ENCODE data around the gene PZP. TPM values are rescaled to one million over a fixed set of nuclear protein-coding genes. Genes with fewer than 3 reads are reported as not detected.

Gene PZP
- total and polyA plus RNA-seq, 8 donors, result 0.03 to 0.38 (median 0.05) TPM; not detected in 5

DNA sequence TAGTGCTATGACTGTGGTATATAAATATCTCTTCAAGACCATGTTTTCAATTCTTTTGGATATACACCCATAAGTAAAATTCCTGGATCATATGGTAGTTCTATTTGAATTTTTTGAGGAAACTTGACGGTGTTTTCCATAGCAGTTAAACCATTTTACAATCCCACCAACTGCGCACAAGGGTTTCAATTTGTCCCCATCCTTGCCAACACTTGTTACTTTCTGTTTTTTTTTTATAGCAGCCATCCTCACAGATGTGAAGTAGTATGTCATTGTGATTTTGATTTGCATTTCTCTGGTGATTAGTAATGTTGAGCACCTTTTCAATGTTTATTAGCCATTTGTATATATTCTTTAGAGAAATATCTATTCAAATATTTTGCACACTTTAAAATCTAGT, 78.0 kb downstream of the PZP start:
- intact Hi-C loops (cut with DNase I), result no loop called here
- peaks cover 0 to 14% (median 13%) of the 10 kb centered on the region in 3 donors for H3K4me1 ChIP-seq
- no peak for ATAC-seq
- no peak overlapping the region for H3K4me3 ChIP-seq
- H3K27ac ChIP-seq, result no peak overlapping the region
- TF ChIP-seq, protein P1, sequence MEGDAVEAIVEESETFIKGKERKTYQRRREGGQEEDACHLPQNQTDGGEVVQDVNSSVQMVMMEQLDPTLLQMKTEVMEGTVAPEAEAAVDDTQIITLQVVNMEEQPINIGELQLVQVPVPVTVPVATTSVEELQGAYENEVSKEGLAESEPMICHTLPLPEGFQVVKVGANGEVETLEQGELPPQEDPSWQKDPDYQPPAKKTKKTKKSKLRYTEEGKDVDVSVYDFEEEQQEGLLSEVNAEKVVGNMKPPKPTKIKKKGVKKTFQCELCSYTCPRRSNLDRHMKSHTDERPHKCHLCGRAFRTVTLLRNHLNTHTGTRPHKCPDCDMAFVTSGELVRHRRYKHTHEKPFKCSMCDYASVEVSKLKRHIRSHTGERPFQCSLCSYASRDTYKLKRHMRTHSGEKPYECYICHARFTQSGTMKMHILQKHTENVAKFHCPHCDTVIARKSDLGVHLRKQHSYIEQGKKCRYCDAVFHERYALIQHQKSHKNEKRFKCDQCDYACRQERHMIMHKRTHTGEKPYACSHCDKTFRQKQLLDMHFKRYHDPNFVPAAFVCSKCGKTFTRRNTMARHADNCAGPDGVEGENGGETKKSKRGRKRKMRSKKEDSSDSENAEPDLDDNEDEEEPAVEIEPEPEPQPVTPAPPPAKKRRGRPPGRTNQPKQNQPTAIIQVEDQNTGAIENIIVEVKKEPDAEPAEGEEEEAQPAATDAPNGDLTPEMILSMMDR (IDR thresholded peaks at IDR 0.05), result no peak
- H3K36me3 ChIP-seq, result no peaks in the 10 kb centered on the region
- FAIRE-seq, result no peak
- no peak for DNase-seq
- no peaks in the 10 kb centered on the region for H3K9me3 ChIP-seq
- 71 to 97% methylated on average over 2 of the region's 2 CpGs for WGBS, 2 donors
- H3K27me3 ChIP-seq, result no peaks in the 10 kb centered on the region

DNA sequence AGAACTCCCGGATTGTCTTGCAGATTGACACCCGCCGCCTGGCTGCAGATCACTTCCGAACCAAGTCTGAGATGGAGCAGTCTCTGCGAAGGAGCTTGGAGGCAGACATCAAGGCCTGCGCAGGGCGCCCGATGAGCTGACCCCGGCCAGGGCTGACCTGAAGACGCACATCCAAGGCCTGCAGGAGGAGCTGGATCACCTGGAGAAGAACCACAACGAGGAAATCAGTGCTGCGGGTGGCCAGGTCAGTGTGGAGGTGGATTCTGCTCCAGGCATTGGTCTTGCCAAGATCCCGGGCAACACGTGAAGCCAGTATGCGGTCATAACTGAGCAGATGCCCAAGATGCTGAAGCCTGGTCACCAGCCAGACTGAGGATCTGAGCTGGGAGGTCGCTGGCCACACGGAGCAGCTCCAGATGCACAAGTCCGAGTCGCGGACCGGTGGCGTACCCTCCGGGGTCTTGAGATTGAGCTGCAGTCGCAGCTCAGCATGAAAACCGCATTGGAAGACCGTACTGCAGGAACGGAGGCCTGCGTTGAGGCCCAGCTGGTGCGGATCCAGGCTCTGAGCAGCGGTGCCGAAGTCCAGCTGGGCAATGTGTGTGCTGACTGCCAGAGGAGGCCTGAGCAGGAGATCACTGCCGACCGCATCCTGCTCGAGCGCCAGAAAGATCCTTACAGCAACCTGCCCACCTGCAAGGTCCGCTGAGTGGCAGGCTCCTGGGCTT, 80.1 kb downstream of the PZP start:
- Histone ChIP-seq H3K27ac (no peak overlapping the region), H3K9me3 (no peaks in the 10 kb centered on the region), H3K36me3 (no peaks in the 10 kb centered on the region), H3K4me1 (peaks cover 0 to 10% (median 8%) of the 10 kb centered on the region in 3 donors), H3K4me3 (no peak overlapping the region), H3K27me3 (no peaks in the 10 kb centered on the region)
- WGBS, 2 donors, result 95% methylated on average over 36 of the region's 36 CpGs
- peak in 2 of 6 donors; percentile 18 to 42 for DNase-seq
- intact Hi-C loops (cut with DNase I), result no loop called here
- TF ChIP-seq, protein P1 (IDR thresholded peaks at IDR 0.05), result no peak
- ATAC-seq, result no peak
- no peak for FAIRE-seq

DNA sequence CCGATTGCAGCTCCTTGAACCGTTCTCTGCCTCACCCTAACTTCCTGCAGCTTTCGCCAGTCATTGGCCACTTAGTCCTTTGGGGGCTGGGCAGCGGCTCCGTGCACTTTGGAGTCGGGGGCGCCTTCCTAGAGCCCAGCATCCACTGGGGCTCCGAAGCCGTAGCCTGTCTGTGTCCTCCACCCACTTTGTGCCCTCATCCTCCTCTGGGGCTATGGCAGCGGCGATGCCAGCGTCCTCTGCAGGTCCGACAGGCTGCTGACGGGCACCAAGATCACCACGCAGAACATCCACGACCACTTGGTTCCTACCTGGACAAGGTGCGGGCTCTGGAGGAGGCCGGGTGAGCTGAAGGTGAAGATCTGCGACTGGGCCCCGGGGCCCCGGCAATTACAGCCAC, 80.7 kb downstream of the PZP start:
- intact Hi-C loops (cut with DNase I), result no loop called here
- FAIRE-seq, result no peak
- no peak for ATAC-seq
- DNase-seq, result peak in 1 of 6 donors; percentile 45
- H3K36me3 ChIP-seq, result no peaks in the 10 kb centered on the region
- no peaks in the 10 kb centered on the region for H3K27me3 ChIP-seq
- no peak overlapping the region for H3K27ac ChIP-seq
- H3K4me3 ChIP-seq, result no peak overlapping the region
- H3K9me3 ChIP-seq, result no peaks in the 10 kb centered on the region
- 95 to 97% methylated on average over 21 of the region's 21 CpGs for WGBS, 2 donors
- peaks cover 0 to 4% (median 3%) of the 10 kb centered on the region in 3 donors for H3K4me1 ChIP-seq
- TF ChIP-seq, protein P1 (IDR thresholded peaks at IDR 0.05), result no peak

DNA sequence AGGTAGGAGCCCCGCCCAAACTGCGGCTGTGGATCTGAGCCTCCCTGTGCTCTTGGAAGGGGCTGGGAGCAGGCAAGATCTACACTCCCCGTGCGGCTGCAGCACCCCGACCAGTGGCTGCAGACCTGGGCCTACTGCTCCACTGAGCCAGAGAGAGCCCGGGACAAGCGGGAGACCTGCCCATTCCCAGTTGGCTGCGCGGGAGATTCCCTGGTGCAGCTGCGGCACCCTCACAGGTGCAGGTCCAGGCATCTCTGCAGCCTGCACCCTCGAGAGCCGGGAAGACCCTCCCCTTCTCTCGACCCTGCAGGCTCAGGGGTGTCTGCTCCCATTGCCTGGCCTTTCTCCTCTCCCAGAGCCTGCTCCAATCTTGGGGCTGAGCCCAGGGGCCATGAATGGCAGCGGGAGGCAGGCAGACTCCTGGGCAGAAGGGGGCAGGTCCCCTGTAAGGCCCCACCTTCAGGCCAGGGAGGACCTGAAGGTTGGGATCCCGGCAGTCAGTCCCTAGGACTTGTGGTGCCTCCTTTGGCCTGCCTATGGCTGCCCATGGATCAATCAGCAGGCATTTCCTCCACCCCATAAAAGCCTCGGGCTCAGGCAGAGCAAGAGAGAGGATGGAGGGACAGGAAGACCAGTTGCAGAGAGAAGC, 83.7 kb downstream of the PZP start:
- peak in 1 of 6 donors; percentile 53 for DNase-seq
- intact Hi-C loops (cut with DNase I), result no loop called here
- H3K27ac ChIP-seq, result no peak overlapping the region
- H3K36me3 ChIP-seq, result no peaks in the 10 kb centered on the region
- no peak for FAIRE-seq
- no peak for ATAC-seq
- H3K27me3 ChIP-seq, result no peaks in the 10 kb centered on the region
- no peak overlapping the region for H3K4me3 ChIP-seq
- 93% methylated on average over 16 of the region's 16 CpGs for WGBS, 2 donors
- H3K4me1 ChIP-seq, result peaks cover 5 to 10% (median 5%) of the 10 kb centered on the region in 3 donors
- TF ChIP-seq, protein P1 (IDR thresholded peaks at IDR 0.05), result no peak
- no peaks in the 10 kb centered on the region for H3K9me3 ChIP-seq

Data from pancreas (tissue), 10 donors.